NCI-H2081 (cell line): ENCODE data around the gene NDRG2.

Experiments used
- DNase-seq, 2 experiments: peaks; one replicate each; lab custom pipeline; 2025; lab: John Stamatoyannopoulos, UW

Gene NDRG2

GRCh38 chr14:21024585-21025370, at the start of gene NDRG2:
Gene NDRG2, minus strand, starts transcription at chr14:21025061. Its CDS starts 1,746 bp downstream, at chr14:21023315.
- DNase-seq, result peak in 1 of 2 experiments; percentile 5

- DNase-seq, result no peak
Observed at GRCh38 chr14:21073921-21074320, 49.1 kb upstream of the NDRG2 start.

DNA sequence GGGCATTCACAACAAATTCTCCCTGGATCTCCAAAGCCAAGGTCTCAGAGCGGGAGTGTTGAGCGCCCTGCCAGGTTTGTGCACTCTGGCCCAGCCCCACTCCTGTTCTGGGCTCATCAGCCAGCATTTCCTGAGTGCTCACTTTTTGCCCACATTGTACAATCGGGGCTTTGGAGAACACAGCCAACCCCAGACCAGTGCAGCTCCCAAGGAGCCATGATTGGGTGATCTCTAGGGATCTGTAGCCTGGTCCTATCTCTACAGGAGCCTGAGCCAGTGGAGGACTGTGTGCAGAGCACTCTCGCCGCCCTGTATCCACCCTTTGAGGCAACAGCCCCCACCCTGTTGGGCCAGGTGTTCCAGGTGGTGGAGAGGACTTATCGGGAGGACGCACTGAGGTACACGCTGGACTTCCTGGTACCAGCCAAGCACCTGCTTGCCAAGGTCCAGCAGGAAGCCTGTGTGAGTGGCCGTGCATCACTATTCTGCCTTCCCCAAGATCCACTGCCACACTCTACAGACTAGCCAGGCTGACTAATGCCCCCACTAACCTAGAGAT, 48.0 kb upstream of the NDRG2 start:
- DNase-seq, result no peak

DNA sequence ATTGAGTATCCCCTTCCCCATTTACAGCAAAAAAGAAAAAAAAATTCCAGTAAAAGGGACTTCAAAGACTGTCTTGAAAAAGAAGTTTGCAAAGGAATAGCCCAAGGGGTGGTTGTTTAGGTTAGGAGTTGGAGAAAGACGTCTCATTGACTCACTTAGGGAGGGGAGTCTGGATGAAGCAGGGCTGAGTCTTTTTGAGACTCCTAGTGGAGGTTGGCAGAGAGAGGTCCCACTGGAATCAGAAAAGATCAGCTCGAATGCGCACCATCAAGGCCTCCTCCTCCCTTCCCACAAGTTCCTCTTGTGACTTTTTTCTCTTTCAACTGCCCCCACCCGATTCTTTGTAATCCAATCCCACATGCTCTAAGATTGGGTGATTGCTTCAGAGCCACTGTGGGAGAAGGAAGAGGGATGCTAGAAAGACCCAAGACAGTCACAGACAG, 47.2 kb upstream of the NDRG2 start:
- no peak for DNase-seq

- peak; percentile 86 to 90 for DNase-seq
Observed at GRCh38 chr14:21071225-21072030, 46.6 kb upstream of the NDRG2 start.

- no peak for DNase-seq
Observed at GRCh38 chr14:21070610-21071224, 45.9 kb upstream of the NDRG2 start.

- peak in 1 of 2 experiments; percentile 31 for DNase-seq
Observed at GRCh38 chr14:21070083-21070609, 45.3 kb upstream of the NDRG2 start, which contains the start of gene ARHGEF40. Gene ARHGEF40, plus strand, starts transcription at chr14:21070304. Its CDS starts 93 bp downstream, at chr14:21070397.

GRCh38 chr14:21069388-21070082, 44.7 kb upstream of the NDRG2 start:
- DNase-seq, result no peak

DNA sequence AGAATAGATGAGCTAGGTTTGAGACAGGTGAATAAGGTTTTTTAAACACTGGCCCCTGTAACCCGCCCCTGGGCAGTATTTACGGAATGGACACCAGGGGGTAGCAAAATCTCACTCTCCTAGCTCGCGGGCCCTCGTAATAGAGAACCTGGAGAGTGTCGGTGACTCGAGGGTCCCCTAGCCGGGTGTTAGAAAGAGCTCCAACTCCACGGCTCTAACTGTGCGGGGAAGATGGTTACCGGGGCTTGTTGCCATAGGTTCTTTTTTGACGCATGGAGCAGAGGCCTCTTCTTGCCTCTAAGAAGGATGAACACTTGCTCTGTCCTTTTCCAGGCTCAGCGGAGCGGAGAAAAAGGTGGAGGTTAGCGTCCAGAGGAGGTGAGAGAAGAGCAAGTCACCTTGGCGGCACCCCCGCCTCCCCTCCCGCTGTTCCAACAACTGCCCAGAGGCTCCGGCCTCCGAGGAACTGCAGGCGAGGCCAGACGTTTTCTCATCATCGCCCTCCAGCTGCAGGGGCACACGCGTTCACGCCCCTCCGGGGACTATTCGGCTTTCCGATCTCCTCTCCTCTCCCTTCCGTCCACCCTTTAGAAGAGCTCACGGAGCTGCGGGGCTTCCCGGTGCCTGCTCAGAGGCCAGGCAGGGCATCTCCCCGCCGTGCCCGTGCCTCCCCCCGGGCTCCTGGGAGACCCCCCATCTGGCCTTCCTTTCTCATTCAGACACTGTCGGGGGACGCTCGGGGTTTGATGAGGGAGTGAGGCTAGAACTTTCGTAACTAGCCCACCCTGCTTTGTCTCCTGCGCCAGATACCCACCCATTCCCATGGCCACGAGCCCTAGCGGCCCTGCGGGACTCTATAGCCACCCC, 43.9 kb upstream of the NDRG2 start:
- peak; percentile 68 to 72 for DNase-seq

- peak; percentile 27 to 31 for DNase-seq
Observed at GRCh38 chr14:21066882-21067502, 42.1 kb upstream of the NDRG2 start.

GRCh38 chr14:21063479-21063878, 38.6 kb upstream of the NDRG2 start:
- DNase-seq, result no peak

GRCh38 chr14:21061347-21061668, 36.4 kb upstream of the NDRG2 start:
- no peak for DNase-seq

GRCh38 chr14:21060614-21061346, 35.9 kb upstream of the NDRG2 start:
- no peak for DNase-seq

DNA sequence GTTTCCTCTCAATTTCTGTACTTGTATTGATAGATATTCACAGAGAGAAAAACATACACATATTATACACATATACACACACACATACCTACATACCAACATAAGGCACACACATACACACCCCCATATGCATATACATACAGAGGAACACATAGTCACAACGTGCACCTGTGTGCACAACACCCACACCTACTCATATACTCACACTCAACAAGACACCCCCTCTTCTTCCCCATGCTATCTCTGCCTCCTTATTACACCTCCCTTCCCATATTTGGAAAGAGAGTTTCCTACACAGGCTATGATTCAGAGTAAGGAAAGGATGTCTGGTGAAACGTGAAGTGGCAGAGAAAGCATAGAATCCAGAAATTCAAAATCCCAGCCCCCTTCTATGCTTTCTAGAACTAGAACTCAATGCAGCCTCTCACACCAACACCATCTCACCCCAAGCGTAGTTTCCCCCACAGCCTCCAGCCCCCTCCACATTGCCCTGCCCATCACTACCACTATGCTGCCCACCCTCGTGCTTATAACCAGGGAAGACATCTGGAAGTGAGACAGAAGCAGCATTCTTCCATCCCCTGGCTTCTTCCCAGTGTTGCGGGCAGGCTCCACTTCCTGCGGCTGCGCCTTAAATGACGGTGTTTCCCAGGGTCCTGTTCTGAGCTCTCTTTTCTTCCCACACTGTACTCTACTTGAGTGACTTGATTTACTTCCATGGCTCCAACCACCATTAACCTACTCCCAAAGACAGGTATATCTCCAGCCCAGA, 35.2 kb upstream of the NDRG2 start:
- no peak for DNase-seq

GRCh38 chr14:21058903-21059302, 34.0 kb upstream of the NDRG2 start:
- DNase-seq, result no peak

DNA sequence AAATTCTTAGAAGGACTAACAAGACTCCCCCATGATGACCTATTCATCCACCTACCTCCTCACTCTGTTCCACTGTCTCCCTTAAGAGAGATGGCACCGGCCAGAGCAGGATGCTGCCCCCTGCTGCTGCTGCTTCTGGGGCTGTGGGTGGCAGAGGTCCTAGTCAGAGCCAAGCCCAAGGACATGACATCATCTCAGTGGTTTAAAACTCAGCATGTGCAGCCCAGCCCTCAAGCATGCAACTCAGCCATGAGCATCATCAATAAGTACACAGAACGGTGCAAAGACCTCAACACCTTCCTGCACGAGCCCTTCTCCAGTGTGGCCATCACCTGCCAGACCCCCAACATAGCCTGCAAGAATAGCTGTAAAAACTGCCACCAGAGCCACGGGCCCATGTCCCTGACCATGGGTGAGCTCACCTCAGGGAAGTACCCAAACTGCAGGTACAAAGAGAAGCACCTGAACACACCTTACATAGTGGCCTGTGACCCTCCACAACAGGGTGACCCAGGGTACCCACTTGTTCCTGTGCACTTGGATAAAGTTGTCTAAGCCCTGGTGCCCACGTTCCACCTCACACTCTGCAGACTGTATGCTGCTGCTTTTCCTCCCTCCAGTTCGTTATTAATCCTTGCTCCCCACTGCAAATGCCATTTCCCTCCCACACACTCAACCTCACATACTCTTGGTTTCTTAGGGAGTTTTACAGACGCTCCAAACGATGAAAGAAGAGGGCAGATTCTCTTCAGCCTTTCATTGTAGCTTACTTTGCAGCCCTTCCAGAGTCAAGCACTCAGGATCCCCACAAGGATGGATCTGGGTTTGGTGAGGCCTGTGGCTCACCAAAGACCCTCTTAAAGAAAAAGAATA, 33.2 kb upstream of the NDRG2 start, which contains the start of gene RNASE8:
Gene RNASE8, plus strand, starts transcription at position 20 of the 873 bp plus-strand sequence. Its CDS starts 71 bp downstream, at position 91.
- DNase-seq, result no peak

GRCh38 chr14:21056520-21057163, 31.8 kb upstream of the NDRG2 start:
- DNase-seq, result no peak
